Stimulated activated naive CD8-positive, alpha-beta T cell treated with anti-CD3 and anti-CD28 coated beads, Interleukin-15, Interleukin-2, amounts not matched to agents 100 ng/mL and 50 ng/mL, for 24 hours (primary cell): ENCODE results near the gene GNAT1.

Source experiments
- H3K27ac Mint-ChIP-seq: one replicate; pipeline ENCODE4 v1.8.0; 2021; ENCODE audit warnings: mild to moderate bottlenecking, mixed read lengths
- H3K27me3 Mint-ChIP-seq: one replicate; pipeline ENCODE4 v1.8.0; 2021; ENCODE audit warnings: mixed read lengths
- H3K36me3 Mint-ChIP-seq: one replicate; pipeline ENCODE4 v1.8.0; 2021; ENCODE audit warnings: low read depth, mixed read lengths
- H3K4me1 Mint-ChIP-seq: one replicate; pipeline ENCODE4 v1.8.0; 2021; ENCODE audit warnings: low read depth, mixed read lengths
- H3K4me3 Mint-ChIP-seq: one replicate; pipeline ENCODE4 v1.8.0; 2021; ENCODE audit warnings: mild to moderate bottlenecking, mixed read lengths
- H3K9me3 Mint-ChIP-seq: one replicate; pipeline ENCODE4 v1.8.0; 2021; ENCODE audit warnings: mixed read lengths

Gene GNAT1

DNA sequence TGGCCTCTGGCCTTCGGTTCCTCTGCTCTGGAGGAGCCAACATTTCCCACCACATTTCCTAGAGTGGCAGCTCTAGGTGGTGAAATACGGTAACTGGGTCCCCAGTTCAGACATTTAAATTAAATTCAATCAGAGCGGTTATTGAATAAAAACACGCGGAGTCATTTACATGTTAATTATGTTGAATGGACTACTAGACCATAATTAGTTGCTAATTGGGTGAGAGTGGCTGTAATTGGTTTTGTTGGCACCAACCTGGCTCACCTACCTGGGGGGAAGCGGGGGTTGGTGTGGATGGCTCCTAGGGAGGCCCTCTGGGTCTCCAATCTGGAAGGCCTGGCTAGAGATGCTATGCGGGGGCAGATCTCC is 23.6 kb upstream of the GNAT1 start:
- Mint-ChIP-seq H3K27me3 (no peaks in the 10 kb centered on the region), H3K4me3 (no peak overlapping the region), H3K9me3 (no peaks in the 10 kb centered on the region), H3K27ac (no peak overlapping the region), H3K36me3 (no peaks in the 10 kb centered on the region), H3K4me1 (no peaks in the 10 kb centered on the region)

DNA sequence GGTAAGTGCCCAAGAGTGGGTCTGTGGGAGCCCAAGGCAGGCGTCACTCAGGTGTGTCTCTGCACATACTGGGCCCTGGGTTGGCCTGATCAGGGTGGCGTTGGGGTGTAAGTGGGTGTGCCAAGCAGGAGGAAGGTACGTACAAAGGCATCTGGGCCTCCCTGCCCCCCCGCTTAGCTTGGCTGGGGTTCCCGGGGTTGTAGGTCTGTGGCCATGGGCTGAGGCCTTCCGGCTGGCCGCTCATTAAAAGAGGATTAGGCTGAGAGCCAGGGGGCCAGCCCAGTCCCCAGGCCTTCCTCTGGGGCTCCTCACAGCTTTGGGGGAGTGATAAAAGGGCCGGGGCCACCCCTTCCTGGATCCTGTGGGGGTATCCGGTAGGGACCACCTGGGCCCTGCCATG is 23.0 kb upstream of the GNAT1 start:
- Mint-ChIP-seq H3K9me3 (no peaks in the 10 kb centered on the region), H3K4me1 (no peaks in the 10 kb centered on the region), H3K4me3 (no peak overlapping the region), H3K36me3 (no peaks in the 10 kb centered on the region), H3K27me3 (no peaks in the 10 kb centered on the region), H3K27ac (no peak overlapping the region)

DNA sequence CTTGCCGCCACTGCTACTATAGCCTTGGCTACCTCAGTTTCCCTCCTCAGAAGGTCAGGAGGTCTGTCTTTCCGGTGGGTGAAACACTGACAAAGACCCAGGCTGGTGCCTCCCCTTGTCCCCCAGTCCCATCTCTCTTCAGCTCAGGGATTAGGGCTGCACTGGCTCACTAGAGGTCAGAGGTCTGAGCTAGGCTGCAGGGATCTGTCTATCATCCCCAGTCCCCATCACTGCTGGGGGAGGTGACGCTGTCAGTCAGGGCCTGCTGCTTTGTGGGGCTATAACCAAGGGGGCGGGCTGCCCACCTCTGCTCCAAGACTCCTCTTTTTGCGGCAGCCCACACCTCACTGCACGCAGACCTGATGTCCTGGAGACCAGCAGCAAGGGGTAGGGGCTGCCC is 22.6 kb upstream of the GNAT1 start:
- no peak overlapping the region for H3K27ac Mint-ChIP-seq
- H3K4me1 Mint-ChIP-seq, result no peaks in the 10 kb centered on the region
- no peak overlapping the region for H3K4me3 Mint-ChIP-seq
- H3K27me3 Mint-ChIP-seq, result no peaks in the 10 kb centered on the region
- no peaks in the 10 kb centered on the region for H3K9me3 Mint-ChIP-seq
- no peaks in the 10 kb centered on the region for H3K36me3 Mint-ChIP-seq

DNA sequence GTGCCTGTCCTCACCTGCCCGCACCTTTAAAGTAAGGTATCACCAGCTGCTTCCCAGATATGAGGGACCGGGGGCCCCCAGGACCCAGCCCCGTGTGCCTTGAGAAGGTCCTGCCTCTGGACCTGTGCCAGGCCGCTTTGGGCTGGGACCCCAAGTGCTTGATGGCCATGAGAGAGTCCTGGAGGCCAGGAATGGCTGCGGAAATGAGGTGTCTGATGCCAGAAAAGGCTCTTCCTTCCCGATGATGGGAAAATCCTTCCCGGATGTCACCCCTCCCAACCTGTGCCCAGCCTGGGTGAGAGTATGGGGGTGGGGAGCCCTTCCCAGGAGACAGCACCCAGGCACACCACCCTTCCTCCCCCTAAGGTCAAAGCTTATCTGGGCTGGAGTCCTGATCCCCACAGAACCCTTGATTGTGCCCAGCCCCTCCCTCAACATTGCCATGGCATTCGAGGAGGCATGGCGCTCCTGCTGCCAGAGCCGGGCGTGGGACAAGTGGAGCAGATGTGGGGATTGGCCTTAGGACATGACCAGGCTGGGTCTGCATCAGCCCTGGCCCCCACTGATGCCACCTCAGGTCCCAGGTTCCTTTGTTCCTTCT is 22.1 kb upstream of the GNAT1 start:
- H3K9me3 Mint-ChIP-seq, result no peaks in the 10 kb centered on the region
- H3K4me3 Mint-ChIP-seq, result no peak overlapping the region
- no peaks in the 10 kb centered on the region for H3K36me3 Mint-ChIP-seq
- no peak overlapping the region for H3K27ac Mint-ChIP-seq
- H3K4me1 Mint-ChIP-seq, result no peaks in the 10 kb centered on the region
- no peaks in the 10 kb centered on the region for H3K27me3 Mint-ChIP-seq

DNA sequence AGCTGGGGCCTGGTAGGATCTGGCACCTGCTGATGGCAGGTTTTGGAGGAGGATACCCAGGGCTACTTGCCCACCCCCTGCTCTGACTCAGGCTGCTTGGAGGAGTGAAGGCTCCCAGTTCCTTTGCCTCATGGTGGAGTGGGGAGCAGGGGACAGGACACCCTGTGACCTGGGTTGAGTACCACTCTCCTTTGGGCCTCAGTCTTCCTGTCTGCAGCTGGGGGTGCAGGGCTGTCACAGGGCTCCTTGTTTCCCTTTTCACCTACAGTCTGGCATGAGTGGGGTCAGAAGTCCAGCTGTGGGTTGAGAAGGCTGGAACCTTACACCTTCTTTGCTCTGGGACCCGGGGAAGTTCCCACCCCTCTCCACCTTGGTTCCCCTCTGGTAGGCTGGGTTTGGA is 21.6 kb upstream of the GNAT1 start:
- Mint-ChIP-seq H3K4me3 (no peak overlapping the region), H3K4me1 (no peaks in the 10 kb centered on the region), H3K9me3 (no peaks in the 10 kb centered on the region), H3K27me3 (no peaks in the 10 kb centered on the region), H3K36me3 (no peaks in the 10 kb centered on the region), H3K27ac (no peak overlapping the region)

DNA sequence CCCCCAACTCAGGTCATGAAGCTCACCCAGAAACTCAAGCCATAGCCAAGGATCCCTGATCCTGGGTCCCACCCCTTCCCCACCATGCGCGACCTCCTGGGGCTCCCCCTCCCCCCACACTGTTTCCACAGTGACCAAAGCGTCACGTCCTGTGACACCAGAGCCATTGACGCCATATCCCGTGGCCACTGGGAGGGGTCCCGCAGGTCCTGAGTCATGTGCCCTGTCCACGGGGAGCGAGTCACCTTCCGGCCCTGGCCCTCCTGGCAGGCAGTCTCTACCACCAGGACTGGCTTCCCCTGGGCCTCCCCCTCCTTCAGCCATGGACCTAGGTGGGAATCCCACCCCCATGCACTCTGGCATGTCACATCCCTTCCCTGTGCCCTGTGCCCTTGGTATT is 20.7 kb upstream of the GNAT1 start:
- Mint-ChIP-seq H3K27ac (no peak overlapping the region), H3K4me1 (no peaks in the 10 kb centered on the region), H3K36me3 (no peaks in the 10 kb centered on the region), H3K27me3 (no peaks in the 10 kb centered on the region), H3K4me3 (no peak overlapping the region), H3K9me3 (no peaks in the 10 kb centered on the region)

DNA sequence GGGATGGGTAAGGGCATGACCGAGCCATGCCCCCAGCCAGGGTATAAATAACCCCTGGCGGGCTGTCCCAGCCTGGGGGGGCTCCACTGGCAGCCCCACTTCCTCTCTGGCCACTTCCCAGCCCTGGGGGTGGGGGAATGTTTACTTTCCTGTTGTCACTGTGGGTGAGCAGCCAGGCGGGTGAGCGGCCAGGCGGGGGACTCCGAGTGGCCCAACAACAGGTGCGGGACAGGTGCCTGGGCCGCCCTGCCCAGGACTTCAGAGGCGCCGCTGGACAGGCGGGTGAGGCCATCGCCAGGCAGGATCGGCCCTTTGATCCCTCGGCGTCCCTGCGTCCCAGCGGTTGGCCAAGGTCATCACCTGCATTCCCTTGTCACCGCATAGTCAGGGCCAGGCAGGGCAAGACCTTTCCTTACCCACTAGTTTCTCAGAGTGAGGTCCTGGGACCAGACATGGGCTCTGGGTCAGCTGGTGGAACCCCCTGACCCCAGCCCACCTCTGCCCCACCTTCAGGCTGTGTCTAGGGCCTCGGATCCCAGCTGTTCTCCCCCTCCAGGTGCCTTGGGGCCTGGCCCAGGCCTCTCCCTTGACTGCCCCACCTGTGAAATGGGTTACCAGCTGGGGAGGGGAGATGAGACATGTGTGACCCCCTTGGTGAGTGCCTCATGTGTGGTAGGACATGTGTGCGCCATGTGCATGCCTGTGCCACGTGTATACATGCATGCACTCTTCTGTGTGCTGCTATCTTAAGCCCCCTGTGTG is 19.7 kb upstream of the GNAT1 start:
- no peaks in the 10 kb centered on the region for H3K27me3 Mint-ChIP-seq
- H3K4me1 Mint-ChIP-seq, result no peaks in the 10 kb centered on the region
- H3K4me3 Mint-ChIP-seq, result no peak overlapping the region
- H3K9me3 Mint-ChIP-seq, result no peaks in the 10 kb centered on the region
- no peak overlapping the region for H3K27ac Mint-ChIP-seq
- H3K36me3 Mint-ChIP-seq, result no peaks in the 10 kb centered on the region

DNA sequence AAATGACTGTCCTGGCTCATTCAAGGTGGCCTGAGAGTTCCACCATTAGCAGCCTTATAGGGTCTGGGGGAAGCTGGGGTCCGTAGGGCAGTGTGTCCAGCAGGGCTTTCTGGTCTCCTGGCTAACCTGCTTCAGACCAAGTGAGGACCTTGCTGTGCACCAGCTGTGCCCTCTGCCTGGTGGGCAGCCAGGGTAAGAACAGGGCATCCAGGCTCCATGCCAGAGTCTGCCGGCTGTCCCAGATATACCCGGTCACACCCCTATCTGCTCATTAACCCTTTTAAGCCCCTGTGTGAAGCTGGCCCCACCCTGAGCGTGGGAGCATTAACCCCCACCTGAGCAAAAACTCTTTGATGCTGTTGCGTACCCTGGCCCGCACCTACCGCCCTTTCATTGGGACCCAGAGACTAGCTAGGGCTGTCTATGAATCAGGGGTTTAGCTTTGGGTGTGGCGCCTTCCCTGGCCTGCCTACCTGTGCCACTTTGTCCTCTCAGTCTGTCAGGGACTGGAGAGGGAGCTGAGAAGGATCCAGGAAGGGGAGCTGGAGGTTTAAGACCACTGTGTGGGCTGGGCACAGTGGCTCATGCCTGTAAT is 18.7 kb upstream of the GNAT1 start:
- H3K9me3 Mint-ChIP-seq, result no peaks in the 10 kb centered on the region
- no peak overlapping the region for H3K27ac Mint-ChIP-seq
- H3K36me3 Mint-ChIP-seq, result no peaks in the 10 kb centered on the region
- no peaks in the 10 kb centered on the region for H3K4me1 Mint-ChIP-seq
- H3K4me3 Mint-ChIP-seq, result no peak overlapping the region
- no peaks in the 10 kb centered on the region for H3K27me3 Mint-ChIP-seq

DNA sequence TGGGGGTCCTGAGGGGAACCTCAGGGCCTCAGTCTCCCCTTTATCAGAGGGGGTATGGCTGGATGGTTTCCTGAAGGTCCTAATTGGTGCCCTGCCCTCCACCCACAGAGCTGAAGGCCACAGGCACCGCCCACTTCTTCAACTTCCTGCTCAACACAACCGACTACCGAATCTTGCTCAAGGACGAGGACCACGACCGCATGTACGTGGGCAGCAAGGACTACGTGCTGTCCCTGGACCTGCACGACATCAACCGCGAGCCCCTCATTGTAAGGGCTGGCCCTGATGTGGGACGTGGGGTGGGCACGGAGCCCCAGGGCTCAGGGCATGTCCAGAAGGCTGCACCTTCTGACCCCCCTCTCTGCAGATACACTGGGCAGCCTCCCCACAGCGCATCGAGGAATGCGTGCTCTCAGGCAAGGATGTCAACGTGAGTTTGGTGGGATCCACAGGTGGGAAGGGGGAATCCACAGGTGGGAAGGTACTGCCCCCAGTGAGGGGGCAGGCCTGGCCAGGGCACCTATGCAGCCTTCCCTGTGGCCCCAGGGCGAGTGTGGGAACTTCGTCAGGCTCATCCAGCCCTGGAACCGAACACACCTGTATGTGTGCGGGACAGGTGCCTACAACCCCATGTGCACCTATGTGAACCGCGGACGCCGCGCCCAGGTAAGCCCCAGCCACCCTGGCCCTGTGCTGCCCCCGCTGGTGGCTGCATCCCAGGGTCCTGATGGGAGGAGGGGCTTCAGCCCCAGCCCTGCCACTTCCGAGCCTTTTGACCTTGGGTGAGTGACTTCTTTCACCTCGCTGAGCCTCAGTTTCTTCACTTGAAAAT is 17.5 kb upstream of the GNAT1 start:
- H3K9me3 Mint-ChIP-seq, result no peaks in the 10 kb centered on the region
- H3K4me3 Mint-ChIP-seq, result no peak overlapping the region
- no peak overlapping the region for H3K27ac Mint-ChIP-seq
- H3K27me3 Mint-ChIP-seq, result no peaks in the 10 kb centered on the region
- no peaks in the 10 kb centered on the region for H3K4me1 Mint-ChIP-seq
- H3K36me3 Mint-ChIP-seq, result no peaks in the 10 kb centered on the region

DNA sequence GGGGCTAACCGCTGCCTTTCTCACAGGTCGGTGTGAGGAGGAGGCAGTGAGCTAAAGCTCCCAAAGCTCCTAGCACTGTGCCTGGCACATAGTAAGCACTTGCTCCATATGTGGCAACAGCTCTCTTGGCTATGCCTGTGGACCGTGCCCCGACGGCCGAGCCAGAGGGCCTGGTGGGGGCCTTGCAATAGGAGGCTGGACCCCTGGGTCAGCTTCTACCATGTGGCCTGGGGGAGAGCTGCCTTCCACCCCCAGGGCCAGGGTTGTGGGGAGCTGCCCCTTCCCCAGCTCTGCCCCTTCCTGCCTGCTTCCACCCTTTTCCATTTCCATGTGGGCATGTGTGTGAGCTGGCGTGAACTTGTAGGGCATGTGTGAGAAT is 16.9 kb upstream of the GNAT1 start:
- Mint-ChIP-seq H3K27me3 (no peaks in the 10 kb centered on the region), H3K4me3 (no peak overlapping the region), H3K27ac (no peak overlapping the region), H3K4me1 (no peaks in the 10 kb centered on the region), H3K9me3 (no peaks in the 10 kb centered on the region), H3K36me3 (no peaks in the 10 kb centered on the region)

DNA sequence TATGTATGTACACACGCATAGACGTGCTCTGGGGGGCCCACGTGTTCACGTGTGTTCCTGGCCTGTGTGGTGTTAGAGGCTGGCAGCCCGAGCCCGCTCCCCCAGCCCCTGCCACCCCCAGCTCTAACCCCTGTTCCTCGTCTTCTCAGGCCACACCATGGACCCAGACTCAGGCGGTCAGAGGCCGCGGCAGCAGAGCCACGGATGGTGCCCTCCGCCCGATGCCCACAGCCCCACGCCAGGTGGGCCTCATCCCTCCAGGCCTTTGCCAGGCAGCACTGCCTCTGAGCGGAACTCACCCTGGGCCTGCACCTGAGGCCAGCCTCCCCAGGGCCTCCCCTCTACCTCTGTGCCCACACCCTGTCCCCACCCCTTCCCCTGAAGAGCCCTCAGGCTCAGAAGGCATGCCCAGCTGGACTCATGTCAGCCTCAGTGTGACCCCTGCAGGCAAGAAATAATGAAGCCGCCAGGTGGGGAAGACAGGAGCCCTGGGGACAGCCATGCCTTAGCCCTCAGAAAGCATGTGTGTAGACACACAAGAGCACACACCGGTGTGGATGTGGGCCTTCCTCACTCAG is 16.4 kb upstream of the GNAT1 start:
- Mint-ChIP-seq H3K27ac (no peak overlapping the region), H3K9me3 (no peaks in the 10 kb centered on the region), H3K4me1 (no peaks in the 10 kb centered on the region), H3K36me3 (no peaks in the 10 kb centered on the region), H3K27me3 (no peaks in the 10 kb centered on the region), H3K4me3 (no peak overlapping the region)

DNA sequence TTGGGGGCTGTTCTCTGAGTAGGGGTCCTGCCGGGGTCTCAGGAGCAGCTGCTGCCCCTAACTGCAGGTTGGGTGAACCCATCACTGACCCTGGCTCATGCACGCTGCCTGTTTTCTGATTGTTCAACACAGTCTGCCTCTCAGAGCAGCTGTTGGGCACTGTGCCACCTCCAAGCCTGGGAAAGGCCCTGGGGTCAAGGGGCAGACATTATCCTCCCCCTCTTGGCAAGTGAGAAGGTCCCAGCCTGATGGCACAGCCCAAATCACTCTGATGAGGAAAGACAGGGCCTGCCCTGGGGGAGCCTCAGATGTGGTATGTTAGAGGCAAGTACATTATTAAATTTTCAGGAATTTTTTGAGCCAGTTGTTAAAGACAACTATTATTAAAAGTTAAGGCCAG is 14.1 kb upstream of the GNAT1 start:
- Mint-ChIP-seq H3K4me1 (no peaks in the 10 kb centered on the region), H3K27me3 (no peaks in the 10 kb centered on the region), H3K9me3 (no peaks in the 10 kb centered on the region), H3K36me3 (no peaks in the 10 kb centered on the region), H3K27ac (no peak overlapping the region), H3K4me3 (no peak overlapping the region)

DNA sequence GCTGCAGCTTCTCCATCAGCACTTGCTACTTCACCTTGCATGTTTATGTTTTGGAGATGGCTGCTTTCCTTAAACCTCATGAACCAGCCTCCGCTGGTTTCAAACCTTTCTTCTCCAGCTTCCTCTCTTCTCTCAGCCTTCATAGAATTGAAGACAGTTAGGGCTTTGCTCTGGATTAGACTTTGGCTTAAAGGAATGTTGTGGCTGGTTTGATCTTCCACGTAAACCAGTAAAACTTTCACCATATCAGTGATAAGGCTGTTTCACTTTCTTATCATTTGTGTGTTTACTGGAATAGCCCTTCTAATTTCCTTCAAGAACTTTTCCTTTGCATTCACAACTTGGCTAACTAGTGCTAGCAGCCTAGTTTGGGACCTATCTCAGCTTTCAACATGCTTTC is 11.7 kb upstream of the GNAT1 start:
- Mint-ChIP-seq H3K27ac (no peak overlapping the region), H3K9me3 (no peaks in the 10 kb centered on the region), H3K27me3 (no peaks in the 10 kb centered on the region), H3K4me1 (no peaks in the 10 kb centered on the region), H3K36me3 (no peaks in the 10 kb centered on the region), H3K4me3 (no peak overlapping the region)

DNA sequence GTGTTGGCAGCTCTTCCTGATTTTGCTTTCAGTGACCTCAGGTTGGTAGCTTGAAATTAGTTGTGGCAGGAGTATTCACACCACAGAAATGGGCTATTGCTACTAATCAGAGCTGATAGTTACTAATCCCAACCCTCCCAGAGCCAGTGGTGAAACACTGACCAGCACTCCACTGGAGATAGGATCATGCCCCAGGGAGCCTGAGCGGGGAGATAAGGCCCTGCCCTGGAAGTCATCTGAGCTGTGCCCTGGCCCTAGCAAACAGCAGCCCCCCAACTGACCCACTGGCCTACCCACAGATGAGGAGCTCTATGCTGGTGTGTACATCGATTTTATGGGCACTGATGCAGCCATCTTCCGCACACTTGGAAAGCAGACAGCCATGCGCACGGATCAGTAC is 9.4 kb upstream of the GNAT1 start:
- Mint-ChIP-seq H3K9me3 (no peaks in the 10 kb centered on the region), H3K4me1 (no peaks in the 10 kb centered on the region), H3K4me3 (no peak overlapping the region), H3K27ac (no peak overlapping the region), H3K36me3 (no peaks in the 10 kb centered on the region), H3K27me3 (no peaks in the 10 kb centered on the region)

DNA sequence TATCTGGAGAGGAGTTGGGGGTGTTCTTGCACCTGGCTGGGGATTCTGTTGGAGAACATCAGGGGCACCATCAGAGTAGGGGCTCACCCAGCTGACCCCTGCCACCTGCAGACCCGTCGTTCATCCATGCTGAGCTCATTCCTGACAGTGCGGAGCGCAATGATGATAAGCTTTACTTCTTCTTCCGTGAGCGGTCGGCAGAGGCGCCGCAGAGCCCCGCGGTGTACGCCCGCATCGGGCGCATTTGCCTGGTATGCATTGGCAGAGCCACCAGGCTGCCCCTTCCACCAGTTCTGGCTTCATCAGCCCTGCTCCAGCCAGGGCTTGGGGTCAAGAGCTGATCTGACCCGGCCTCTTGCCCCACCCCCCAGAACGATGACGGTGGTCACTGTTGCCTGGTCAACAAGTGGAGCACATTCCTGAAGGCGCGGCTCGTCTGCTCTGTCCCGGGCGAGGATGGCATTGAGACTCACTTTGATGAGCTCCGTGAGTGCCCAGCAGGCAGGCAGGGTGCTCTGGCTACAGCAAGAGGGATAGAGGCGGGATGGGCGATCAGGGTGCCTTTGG is 8.8 kb upstream of the GNAT1 start:
- no peaks in the 10 kb centered on the region for H3K4me1 Mint-ChIP-seq
- H3K27me3 Mint-ChIP-seq, result no peaks in the 10 kb centered on the region
- H3K27ac Mint-ChIP-seq, result no peak overlapping the region
- no peaks in the 10 kb centered on the region for H3K36me3 Mint-ChIP-seq
- no peaks in the 10 kb centered on the region for H3K9me3 Mint-ChIP-seq
- no peak overlapping the region for H3K4me3 Mint-ChIP-seq
